ENCODE results near the gene LETM1.

- no peak for TF ChIP-seq POLR2A (IDR thresholded peaks at IDR 0.05)
- no peak for TF ChIP-seq CTCF (IDR thresholded peaks at IDR 0.05)
Observed at GRCh38 chr4:1797298-1797860, 58.6 kb downstream of the LETM1 start.
